ENCODE data around the gene CASQ1. TPM values are rescaled to one million over a fixed set of nuclear protein-coding genes. Genes with fewer than 3 reads are reported as not detected.

CASQ1 gene
- not detected in 2 replicates for total RNA-seq

- peak in 1 of 2 donors; percentile 53 for DNase-seq (ENCODE audit: low read depth in 2 of 2)
These were observed at the start of gene CASQ1 for GRCh38 chr1:160189649-160190625. CASQ1 (plus strand) TSS chr1:160190575; CDS start chr1:160190752, 177 bp downstream.

DNA sequence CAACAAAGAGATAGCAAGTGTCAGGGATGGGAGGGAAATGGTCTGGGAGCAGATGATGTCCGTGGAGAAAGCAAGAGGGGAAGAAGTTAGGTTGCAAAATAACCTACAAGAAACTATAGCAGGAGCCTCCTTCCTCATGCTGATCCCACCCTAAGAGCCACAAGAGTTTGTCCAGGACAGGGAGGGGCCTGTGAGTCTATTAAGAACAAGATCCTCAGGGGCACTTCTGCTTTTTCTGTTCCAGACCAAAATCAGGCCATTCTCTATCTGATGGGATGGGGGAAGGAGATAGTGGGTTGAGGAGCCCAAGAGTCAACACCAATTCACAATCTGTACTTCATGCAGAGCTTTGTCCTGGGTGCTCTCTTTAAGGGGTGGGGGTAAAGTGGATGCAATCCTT, 46.7 kb upstream of the CASQ1 start:
- no peak for DNase-seq (ENCODE audit: low read depth in 2 of 2)

DNA sequence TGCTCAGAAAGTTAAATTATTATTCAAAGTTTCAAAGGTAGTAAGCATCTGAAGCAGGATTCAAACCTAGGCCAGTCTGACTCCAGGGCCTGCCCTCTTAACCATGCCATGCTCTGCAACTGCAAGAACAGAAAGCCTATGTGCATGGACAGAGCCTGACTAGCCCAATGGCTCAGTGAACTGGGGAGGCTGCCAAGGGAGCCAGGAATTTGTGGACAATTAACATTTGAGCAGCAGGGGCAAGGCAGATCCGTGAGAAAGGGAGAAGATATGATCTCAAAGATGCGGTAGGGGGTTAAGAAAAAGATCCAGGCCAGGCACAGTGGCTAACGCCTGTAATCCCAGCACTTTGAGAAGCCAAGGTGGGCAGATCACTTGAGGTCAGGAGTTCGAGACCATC, 45.5 kb upstream of the CASQ1 start:
- no peak for DNase-seq (ENCODE audit: low read depth in 2 of 2)

- no peak for DNase-seq (ENCODE audit: low read depth in 2 of 2)
These were observed 44.3 kb upstream of the CASQ1 start for GRCh38 chr1:160146107-160146506.

GRCh38 chr1:160148121-160148520, 42.3 kb upstream of the CASQ1 start:
- DNase-seq (ENCODE audit: low read depth in 2 of 2) = no peak

GRCh38 chr1:160149233-160149632, 41.1 kb upstream of the CASQ1 start:
- DNase-seq (ENCODE audit: low read depth in 2 of 2) = no peak

GRCh38 chr1:160149716-160150115, 40.7 kb upstream of the CASQ1 start:
- DNase-seq (ENCODE audit: low read depth in 2 of 2) = no peak

GRCh38 chr1:160151303-160151702, 39.1 kb upstream of the CASQ1 start, which contains the start of gene ATP1A4:
ATP1A4 (plus strand) TSS chr1:160151603; CDS start chr1:160152041, 438 bp downstream.
- no peak for DNase-seq (ENCODE audit: low read depth in 2 of 2)

DNA sequence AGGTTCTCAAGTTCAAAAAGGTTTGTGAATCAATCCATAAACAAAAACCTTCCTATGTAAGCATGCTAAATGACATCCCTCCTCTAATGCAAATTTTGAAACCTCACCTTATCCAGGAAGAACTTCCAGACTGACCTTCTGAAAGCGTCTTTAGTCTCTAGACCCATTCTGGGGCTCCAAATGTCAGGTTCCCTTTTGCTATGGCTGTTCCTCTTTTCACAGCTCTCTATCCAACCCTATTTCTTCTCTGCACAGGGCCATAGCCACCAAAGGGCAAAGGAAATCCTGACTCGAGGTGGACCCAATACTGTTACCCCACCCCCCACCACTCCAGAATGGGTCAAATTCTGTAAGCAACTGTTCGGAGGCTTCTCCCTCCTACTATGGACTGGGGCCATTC, 35.6 kb upstream of the CASQ1 start:
- DNase-seq (ENCODE audit: low read depth in 2 of 2) = no peak

- DNase-seq (ENCODE audit: low read depth in 2 of 2) = no peak
These were observed 34.0 kb upstream of the CASQ1 start for GRCh38 chr1:160156361-160156760.

- DNase-seq (ENCODE audit: low read depth in 2 of 2) = no peak
These were observed 33.2 kb upstream of the CASQ1 start for GRCh38 chr1:160157174-160157573.

GRCh38 chr1:160158031-160158430, 32.3 kb upstream of the CASQ1 start:
- no peak for DNase-seq (ENCODE audit: low read depth in 2 of 2)

GRCh38 chr1:160158534-160158933, 31.8 kb upstream of the CASQ1 start:
- DNase-seq (ENCODE audit: low read depth in 2 of 2) = no peak

- no peak for DNase-seq (ENCODE audit: low read depth in 2 of 2)
These were observed 30.5 kb upstream of the CASQ1 start for GRCh38 chr1:160159846-160160245.

DNA sequence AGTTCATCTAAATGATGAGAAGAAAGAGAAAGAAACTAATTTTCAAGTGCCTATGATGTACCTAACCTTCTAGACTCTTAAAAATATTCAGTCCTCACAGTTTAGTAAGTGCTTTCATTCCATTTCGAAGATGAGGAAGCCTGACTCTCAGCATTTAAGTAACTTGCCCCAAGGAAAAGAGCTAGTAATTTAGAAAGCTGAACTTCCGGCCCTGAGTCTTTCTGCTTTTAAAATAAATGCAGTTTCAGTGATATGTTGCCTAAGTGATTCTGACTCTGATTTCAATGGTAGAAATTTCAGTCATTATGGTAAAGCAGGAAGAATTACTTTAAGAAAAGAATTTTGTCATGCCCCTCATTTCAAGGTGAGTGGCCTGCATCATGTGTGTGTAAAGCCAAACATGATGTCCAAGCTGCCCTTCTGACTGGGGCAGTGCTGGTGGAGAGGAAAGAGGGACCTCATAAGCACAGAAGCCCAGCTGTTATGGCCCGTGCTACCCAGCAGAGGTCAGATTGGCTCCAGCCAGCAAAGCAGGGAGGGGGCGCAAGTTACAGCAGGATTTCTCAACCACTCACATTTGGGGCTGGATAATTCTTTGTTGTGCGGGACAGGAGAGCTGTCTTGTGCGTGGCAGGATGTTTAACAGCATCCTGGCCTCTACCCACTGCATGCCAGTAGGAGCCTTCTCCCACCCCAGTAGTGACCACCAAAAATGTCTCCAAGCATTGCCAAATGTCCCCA, 28.2 kb upstream of the CASQ1 start:
- DNase-seq (ENCODE audit: low read depth in 2 of 2) = peak; percentile 39 to 51

GRCh38 chr1:160162931-160163330, 27.4 kb upstream of the CASQ1 start:
- DNase-seq (ENCODE audit: low read depth in 2 of 2) = no peak

DNA sequence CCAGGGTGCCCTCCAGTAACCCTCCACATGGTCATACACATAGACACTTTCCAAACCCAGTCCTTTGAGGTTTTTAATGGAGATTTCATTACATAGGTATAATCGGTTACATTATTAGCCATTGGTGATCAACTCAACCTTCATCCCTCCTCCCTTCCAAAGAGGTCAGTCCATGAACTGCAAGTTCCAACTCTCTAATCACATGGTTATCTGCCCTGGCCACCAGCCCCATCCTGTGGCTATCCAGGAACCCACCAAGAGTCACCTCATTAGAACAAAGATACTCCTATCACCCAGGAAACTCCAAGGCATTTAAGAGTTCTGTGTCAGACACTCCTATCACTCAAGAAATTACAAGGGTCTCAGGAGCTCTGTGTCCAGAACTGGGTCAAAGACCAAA, 26.8 kb upstream of the CASQ1 start:
- DNase-seq (ENCODE audit: low read depth in 2 of 2) = no peak

DNA sequence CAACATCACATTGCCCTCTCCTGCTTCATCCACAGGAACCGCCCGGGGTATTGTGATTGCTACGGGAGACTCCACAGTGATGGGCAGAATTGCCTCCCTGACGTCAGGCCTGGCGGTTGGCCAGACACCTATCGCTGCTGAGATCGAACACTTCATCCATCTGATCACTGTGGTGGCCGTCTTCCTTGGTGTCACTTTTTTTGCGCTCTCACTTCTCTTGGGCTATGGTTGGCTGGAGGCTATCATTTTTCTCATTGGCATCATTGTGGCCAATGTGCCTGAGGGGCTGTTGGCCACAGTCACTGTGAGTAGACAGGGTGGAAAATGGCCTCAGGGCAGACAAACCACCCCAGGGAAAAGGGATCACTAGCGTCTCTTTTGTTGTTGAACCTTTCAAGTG, 26.3 kb upstream of the CASQ1 start:
- DNase-seq (ENCODE audit: low read depth in 2 of 2) = no peak

DNA sequence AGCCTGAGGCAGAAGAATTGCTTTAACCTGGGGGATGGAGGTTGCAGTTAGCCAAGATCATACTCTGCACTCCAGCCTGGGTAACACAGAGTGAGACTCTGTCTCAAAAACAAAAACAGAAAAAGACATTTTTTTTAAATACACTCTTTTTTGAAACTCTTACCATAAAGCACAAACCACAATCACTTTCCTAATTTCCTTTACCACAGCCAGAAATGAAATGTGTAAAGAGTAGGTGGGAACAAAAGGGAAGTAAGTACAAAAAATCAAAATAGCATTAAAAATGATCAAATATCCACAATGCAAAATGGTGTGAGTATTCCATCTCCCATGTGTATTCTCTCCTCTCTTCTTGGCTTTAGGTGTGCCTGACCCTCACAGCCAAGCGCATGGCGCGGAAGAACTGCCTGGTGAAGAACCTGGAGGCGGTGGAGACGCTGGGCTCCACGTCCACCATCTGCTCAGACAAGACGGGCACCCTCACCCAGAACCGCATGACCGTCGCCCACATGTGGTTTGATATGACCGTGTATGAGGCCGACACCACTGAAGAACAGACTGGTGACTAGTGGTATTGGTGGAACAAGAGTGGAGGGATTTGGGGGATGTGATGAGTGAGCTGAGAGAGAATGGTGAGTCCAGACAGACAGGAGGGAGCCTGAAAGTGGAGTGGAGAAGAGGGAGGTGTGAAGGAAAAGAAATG, 24.1 kb upstream of the CASQ1 start:
- no peak for DNase-seq (ENCODE audit: low read depth in 2 of 2)

DNA sequence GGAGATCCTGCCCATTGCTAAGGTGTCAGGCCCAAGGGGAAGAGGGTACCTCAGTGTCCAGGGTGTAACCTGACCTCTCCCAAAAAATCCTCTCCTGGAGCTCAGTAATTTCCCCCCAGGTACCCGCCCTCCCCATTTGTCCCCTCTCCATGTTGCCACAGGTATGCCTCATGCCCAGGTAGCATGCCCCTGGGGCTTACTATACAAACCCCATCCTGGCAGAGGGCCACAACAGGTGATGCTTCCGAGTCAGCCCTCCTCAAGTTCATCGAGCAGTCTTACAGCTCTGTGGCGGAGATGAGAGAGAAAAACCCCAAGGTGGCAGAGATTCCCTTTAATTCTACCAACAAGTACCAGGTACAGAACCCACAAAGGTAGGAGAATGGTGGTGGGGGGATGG, 23.3 kb upstream of the CASQ1 start:
- DNase-seq (ENCODE audit: low read depth in 2 of 2) = no peak

- no peak for DNase-seq (ENCODE audit: low read depth in 2 of 2)
These were observed 22.8 kb upstream of the CASQ1 start for GRCh38 chr1:160167580-160167979.

- DNase-seq (ENCODE audit: low read depth in 2 of 2) = no peak
These were observed 22.4 kb upstream of the CASQ1 start for GRCh38 chr1:160168016-160168415.
